GM19099 (cell line): ENCODE data around the gene FSD2.

Experiments used
- POLR2A ChIP-seq: IDR thresholded peaks from 3 replicates; pipeline ENCODE4 v1.6.1; 2011; ENCODE audit warnings: low read depth; ENCODE audit not compliant: insufficient read length; ENCODE audit errors: extremely low read depth

The FSD2 gene

GRCh38 chr15:82774496-82774895, 31.4 kb downstream of the FSD2 start:
- TF ChIP-seq POLR2A = no peak

GRCh38 chr15:82771789-82772607, 33.9 kb downstream of the FSD2 start:
- no peak for TF ChIP-seq POLR2A

- no peak for TF ChIP-seq POLR2A
Measured at GRCh38 chr15:82768414-82769054, 37.3 kb downstream of the FSD2 start.

- no peak for TF ChIP-seq POLR2A
Measured at GRCh38 chr15:82767163-82767829, 38.6 kb downstream of the FSD2 start.

- TF ChIP-seq POLR2A = no peak
Measured at GRCh38 chr15:82764740-82765139, 41.1 kb downstream of the FSD2 start.

- no peak for TF ChIP-seq POLR2A
Measured at GRCh38 chr15:82764117-82764490, 41.8 kb downstream of the FSD2 start.

GRCh38 chr15:82763361-82764116, 42.3 kb downstream of the FSD2 start:
- TF ChIP-seq POLR2A = no peak

GRCh38 chr15:82751308-82751707, 54.6 kb downstream of the FSD2 start:
- TF ChIP-seq POLR2A = no peak

- no peak for TF ChIP-seq POLR2A
Measured at GRCh38 chr15:82750831-82751180, 55.1 kb downstream of the FSD2 start.

- peak; percentile 87 for TF ChIP-seq POLR2A
Measured at GRCh38 chr15:82749951-82750830, 55.7 kb downstream of the FSD2 start.

- TF ChIP-seq POLR2A = no peak
Measured at GRCh38 chr15:82748315-82748714, 57.6 kb downstream of the FSD2 start.

GRCh38 chr15:82743810-82744209, 62.1 kb downstream of the FSD2 start:
- no peak for TF ChIP-seq POLR2A

GRCh38 chr15:82742134-82742533, 63.7 kb downstream of the FSD2 start:
- TF ChIP-seq POLR2A = no peak

GRCh38 chr15:82739086-82739485, 66.8 kb downstream of the FSD2 start:
- no peak for TF ChIP-seq POLR2A
